IPS-20b (cell line): ENCODE results near the gene SUMF2.
"Not testable (repeated sequence)": the region's sequence is repeated elsewhere in the genome, so short reads cannot be mapped to it uniquely, and the experiment has no call there.

Experiments
- H3K27ac ChIP-seq: one replicate; pipeline ENCODE4 v1.5.1; 2013; ENCODE audit warnings: low read length
- H3K27me3 ChIP-seq: 2 replicates; pipeline ENCODE4 v1.6.1; 2013; ENCODE audit warnings: mild to moderate bottlenecking, low read length, inconsistent platforms; ENCODE audit not compliant: insufficient read depth
- H3K36me3 ChIP-seq: 2 replicates; pipeline ENCODE4 v1.6.1; 2013; ENCODE audit warnings: low read depth, mild to moderate bottlenecking, inconsistent platforms, low read length, moderate library complexity; ENCODE audit not compliant: insufficient read depth
- H3K4me1 ChIP-seq: 2 replicates; pipeline ENCODE4 v1.6.1; 2013; ENCODE audit warnings: mild to moderate bottlenecking, control low read depth, inconsistent platforms, low read length, moderate library complexity; ENCODE audit not compliant: insufficient read depth
- H3K4me3 ChIP-seq: 2 replicates; pipeline ENCODE4 v1.5.1; 2013; ENCODE audit warnings: mild to moderate bottlenecking, low read length, inconsistent platforms
- H3K9ac ChIP-seq: 2 replicates; pipeline ENCODE4 v1.6.1; 2013; ENCODE audit warnings: low read depth, mild to moderate bottlenecking, inconsistent platforms, low read length, moderate library complexity
- H3K9me3 ChIP-seq: 2 replicates; pipeline ENCODE4 v1.6.1; 2013; ENCODE audit warnings: mild to moderate bottlenecking, low read depth, low read length, inconsistent platforms; ENCODE audit not compliant: insufficient read depth

The SUMF2 gene

DNA sequence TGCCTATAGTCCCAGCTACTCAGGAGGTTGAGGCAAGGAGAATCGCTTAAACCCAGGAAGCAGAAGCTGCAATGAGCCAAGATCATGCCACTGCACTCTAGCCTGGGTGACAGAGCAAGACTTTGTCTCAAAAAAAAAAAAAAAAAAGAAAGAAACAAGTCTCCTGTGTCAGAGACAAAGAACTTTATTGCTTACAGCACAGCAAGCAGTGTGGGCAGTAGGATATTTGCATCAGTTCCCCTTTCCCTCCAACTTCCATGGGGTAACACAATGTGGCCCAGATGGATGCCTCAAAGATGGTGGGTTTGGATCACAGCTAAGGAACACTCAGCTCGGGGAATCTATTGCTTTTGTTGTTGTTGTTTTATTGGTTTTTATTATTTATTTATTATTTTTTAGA is 18.3 kb upstream of the SUMF2 start:
- H3K4me1 ChIP-seq, H3K4me3 ChIP-seq, H3K9ac ChIP-seq, H3K27me3 ChIP-seq, H3K27ac ChIP-seq, H3K9me3 ChIP-seq: not testable (repeated sequence)
- H3K36me3 ChIP-seq, result peaks cover 13% of the 10 kb centered on the region; the same call in 1 of the 2 replicates

DNA sequence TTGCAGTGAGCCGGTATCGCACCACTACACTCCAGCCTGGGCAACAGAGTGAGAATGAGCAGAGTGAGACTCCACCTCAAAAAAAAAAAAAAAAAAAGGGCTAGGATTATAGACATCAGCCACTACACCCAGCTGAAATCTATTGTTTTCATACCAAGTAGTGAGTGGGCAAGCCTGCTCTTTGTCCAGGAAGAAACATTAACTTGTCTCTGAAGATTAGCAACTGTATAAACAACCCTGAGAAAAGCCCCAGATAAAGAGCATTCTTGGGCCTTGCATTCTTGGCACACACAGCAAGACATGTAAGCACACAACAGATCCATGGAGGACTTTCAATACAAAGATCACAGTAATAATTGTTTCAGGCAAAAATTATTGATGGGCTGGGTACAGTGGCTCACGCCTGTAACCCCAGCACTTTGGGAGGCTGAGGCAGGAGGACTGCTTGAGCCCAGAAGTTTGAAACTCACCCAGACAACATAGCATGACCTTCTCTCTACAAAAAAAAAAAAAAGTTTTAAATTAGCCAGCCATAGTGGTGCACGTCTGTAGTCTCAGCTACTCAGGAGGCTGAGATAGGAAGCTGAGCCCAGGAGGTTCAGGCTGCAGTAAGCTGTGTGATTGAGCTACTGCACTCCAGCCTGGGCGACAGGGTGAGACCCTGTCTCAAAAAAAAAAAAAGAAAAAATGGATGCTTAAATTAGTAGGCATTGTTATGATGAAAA is 17.2 kb upstream of the SUMF2 start:
- Histone ChIP-seq H3K36me3 (peaks cover 11% of the 10 kb centered on the region; the same call in 1 of the 2 replicates), H3K27me3 (no peaks in the 10 kb centered on the region), H3K9me3 (no peaks in the 10 kb centered on the region), H3K27ac (no peak overlapping the region), H3K4me3 (no peak overlapping the region), H3K4me1 (no peaks in the 10 kb centered on the region), H3K9ac (no peak overlapping the region)

DNA sequence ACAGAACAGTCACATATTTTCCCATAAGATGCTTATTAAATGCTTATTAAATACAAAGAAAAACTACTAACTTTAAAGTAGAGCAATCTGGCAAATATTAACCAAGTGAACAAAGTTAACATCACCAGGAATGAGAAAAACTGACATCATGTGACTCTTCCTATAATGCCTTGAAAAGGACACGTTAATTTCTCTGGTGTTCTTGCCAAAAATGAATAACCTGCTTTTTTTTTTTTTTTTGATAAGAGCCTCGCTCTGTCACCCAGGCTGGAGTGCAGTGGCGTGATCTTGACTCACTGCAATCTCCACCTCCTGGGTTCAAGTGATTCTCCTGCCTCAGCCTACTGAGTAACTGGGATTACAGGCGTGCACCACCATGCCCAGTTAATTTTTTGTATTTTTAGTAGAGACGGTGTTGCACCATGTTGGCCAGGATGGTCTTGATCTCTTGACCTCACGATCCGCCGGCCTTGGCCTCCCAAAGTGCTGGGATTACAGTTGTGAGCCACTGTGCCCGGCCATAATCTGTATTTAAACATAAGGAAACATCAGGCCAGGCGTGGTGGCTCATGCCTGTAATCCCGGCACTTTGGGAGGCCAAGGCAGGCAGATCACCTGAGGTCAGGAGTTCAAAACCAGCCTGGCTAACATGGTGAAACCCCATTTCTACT is 16.5 kb upstream of the SUMF2 start:
- not testable (repeated sequence) for H3K27me3 ChIP-seq, H3K4me3 ChIP-seq, H3K27ac ChIP-seq, H3K9me3 ChIP-seq, H3K9ac ChIP-seq, H3K36me3 ChIP-seq, H3K4me1 ChIP-seq

DNA sequence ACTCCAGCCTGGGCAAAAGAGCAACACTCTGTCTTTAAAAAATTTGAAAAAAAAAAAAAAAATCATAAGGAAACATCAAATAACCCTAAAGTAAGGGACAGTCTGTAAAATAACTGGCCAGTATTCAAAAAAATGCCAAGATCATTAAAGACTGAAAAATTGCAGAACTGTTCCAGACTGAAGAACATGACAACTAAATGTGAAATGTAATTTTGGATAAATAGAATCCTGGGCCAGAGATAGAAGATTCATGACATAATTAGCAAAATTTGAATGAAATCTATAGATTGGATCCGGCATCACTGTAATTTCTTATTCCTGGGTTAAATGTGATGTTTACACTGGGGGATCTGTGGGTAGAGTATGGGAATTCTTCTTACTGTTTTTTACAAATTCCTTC is 15.8 kb upstream of the SUMF2 start:
- Histone ChIP-seq H3K4me3 (no peak overlapping the region), H3K27me3 (no peaks in the 10 kb centered on the region), H3K9me3 (no peaks in the 10 kb centered on the region), H3K27ac (no peak overlapping the region), H3K9ac (no peak overlapping the region), H3K36me3 (peaks cover 14% of the 10 kb centered on the region), H3K4me1 (peaks cover 5% of the 10 kb centered on the region; the same call in 1 of the 2 replicates)

DNA sequence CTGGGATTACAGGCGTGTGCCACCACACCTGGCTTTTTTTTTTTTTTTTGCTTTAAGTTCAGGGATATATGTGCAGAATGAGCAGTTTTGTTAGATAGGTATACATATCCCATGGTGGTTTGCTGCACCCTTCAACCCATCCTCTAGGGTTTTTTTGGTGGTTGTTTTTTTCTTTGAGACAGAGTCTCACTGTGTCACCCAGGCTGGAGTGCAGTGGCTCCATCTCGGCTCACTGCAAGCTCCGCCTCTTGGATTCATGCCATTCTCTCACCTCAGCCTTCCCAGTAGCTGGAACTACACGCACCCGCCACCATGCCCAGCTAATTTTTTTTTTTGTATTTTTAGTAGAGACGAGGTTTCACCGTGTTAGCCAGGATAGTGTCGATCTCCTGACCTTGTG is 15.3 kb upstream of the SUMF2 start:
- not testable (repeated sequence) for H3K4me3 ChIP-seq, H3K4me1 ChIP-seq, H3K9ac ChIP-seq, H3K9me3 ChIP-seq, H3K27me3 ChIP-seq, H3K27ac ChIP-seq
- H3K36me3 ChIP-seq, result peaks cover 19% of the 10 kb centered on the region

DNA sequence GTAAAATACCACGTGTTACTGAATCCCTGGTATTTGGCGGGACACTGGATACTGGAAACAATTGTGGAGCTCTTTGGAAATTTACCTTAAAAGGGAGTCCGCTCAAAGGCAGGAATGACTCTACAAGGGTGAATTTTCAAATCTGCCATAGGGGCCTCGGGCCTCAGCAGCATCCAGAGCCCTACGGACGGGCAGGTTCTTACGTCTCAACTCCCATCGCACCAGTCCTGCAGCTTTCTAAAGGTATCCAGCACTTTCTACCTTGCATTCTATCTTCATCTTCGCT is 13.1 kb upstream of the SUMF2 start:
- Histone ChIP-seq H3K27ac (peak overlapping the region; percentile 95), H3K9me3 (no peaks in the 10 kb centered on the region), H3K27me3 (no peaks in the 10 kb centered on the region), H3K9ac (peak overlapping the region; percentile 100), H3K4me3 (peak overlapping the region; percentile 92), H3K4me1 (peaks cover 8% of the 10 kb centered on the region; the same call in 1 of the 2 replicates), H3K36me3 (peaks cover 38% of the 10 kb centered on the region)

DNA sequence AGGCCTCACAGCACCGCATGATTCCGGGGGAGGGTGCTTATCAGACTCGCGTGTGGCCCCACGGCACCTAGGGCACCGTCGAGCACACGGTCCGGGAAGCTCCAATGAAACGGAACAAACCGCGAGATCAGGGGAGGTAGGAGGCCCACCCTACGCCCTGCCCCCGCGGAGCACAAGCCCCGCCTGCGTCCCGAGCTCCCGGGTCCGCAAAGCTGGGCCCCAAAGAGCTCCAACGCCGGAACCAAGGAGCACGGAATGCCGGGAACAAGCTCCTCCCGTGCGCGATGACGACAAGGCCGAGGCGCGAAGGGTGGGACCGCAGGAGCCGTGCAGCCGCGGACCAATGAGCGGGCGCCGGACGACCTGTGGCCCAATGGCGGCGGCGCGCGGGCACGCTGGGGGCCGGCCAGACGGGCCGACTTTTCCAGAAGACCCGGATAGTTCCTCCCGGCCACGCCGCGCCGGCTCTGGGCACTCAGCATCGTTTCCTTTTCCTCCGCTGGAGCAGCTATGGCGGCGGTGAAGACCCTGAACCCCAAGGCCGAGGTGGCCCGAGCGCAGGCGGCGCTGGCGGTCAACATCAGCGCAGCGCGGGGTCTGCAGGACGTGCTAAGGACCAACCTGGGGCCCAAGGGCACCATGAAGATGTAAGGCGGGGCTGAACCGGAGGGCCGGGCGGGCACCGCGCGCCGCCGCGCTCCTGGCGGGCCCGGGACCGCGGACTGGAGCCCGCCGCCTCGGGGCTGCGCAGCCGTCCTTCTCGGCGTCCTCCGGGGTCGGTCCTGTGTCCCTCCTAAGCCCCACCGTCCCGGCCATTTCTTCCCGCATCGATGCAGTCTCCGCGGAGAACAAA is 12.5 kb upstream of the SUMF2 start, which contains the start of the genes CCT6A and PSPH:
CCT6A (plus strand) TSS at position 427 of the 853 bp plus-strand sequence; CDS start at position 511, 84 bp downstream.
PSPH (minus strand) TSS at position 106 of the 853 bp plus-strand sequence. CDS start 30,232 bp downstream, outside the sequence.
- Histone ChIP-seq H3K4me1 (peaks cover 8% of the 10 kb centered on the region; the same call in 1 of the 2 replicates), H3K4me3 (peak within 1 kb of the TSS; percentile 92), H3K27me3 (no peaks in the 10 kb centered on the region), H3K9me3 (no peaks in the 10 kb centered on the region), H3K36me3 (peaks cover 44% of the 10 kb centered on the region), H3K9ac (peak within 1 kb of the TSS; percentile 100), H3K27ac (peak within 1 kb of the TSS; percentile 95)

DNA sequence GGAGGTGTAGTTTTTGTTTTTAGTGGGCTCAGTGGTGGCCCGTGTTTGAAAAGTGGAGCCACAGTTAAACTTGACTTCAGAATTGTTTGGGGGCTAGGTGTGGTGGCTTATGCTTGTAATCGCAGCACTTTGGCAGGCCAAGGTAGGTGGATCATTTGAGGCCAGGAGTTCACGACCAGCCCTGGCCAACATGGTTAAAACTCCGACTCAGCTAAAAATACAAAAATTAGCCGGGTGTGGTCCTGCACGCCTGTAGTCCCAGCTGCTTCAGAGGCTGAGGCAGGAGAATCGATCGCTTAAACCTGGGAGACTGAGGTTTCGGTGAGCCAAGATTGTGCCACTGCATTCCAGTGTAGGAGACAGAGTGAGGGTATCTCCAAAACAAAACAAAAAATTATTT is 10.7 kb upstream of the SUMF2 start:
- H3K4me1 ChIP-seq, result peaks cover 8% of the 10 kb centered on the region; the same call in 1 of the 2 replicates
- H3K27ac ChIP-seq, result no peak overlapping the region
- peak overlapping the region; percentile 96; the same call in 1 of the 2 replicates for H3K9ac ChIP-seq
- peaks cover 62% of the 10 kb centered on the region for H3K36me3 ChIP-seq
- H3K4me3 ChIP-seq, result peak overlapping the region; percentile 92
- H3K9me3 ChIP-seq, result no peaks in the 10 kb centered on the region
- H3K27me3 ChIP-seq, result no peaks in the 10 kb centered on the region

DNA sequence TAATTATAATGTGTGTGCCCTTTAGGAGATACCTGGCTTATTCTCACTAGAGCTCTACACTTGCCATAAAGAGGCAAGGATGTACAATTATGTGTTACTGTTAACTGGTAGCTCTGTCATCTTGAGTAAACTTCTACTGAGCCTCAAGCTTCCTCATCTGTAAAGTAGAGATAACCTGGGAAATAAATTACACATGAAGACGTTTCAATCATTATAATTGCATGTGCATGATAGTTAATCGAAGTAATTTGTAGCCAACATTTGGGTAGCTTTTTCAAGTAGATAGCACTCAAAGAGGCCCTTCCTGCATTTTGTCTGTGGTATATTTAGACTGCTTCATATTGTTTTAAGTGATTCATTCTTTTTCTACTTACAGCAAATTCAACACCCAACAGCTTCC is 10.1 kb upstream of the SUMF2 start:
- H3K36me3 ChIP-seq, result peaks cover 68% of the 10 kb centered on the region
- peak overlapping the region; percentile 96; the same call in 1 of the 2 replicates for H3K9ac ChIP-seq
- no peaks in the 10 kb centered on the region for H3K27me3 ChIP-seq
- peaks cover 8% of the 10 kb centered on the region; the same call in 1 of the 2 replicates for H3K4me1 ChIP-seq
- no peaks in the 10 kb centered on the region for H3K9me3 ChIP-seq
- H3K27ac ChIP-seq, result no peak overlapping the region
- peak overlapping the region; percentile 92; the same call in 1 of the 2 replicates for H3K4me3 ChIP-seq

DNA sequence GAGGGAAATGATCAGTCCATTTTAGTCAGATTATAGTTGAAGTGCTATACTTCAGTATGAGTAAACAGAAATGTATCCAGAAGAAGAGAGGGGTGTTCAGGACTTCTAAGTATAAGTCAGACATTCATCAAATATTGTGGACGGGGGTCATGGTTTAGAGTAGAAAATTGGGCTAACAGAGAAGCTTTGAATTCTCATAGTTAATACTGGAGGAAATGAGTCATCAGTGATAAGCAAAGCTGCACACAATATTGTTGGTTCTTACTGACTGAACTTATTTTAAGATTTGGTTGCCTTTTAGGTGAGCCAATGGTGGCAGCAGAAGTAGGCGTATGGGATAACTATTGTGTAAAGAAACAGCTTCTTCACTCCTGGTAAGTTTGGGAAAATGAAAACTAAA is 1.7 kb upstream of the SUMF2 start:
- Histone ChIP-seq H3K4me1 (no peaks in the 10 kb centered on the region), H3K27me3 (no peaks in the 10 kb centered on the region), H3K36me3 (peaks cover 66% of the 10 kb centered on the region), H3K4me3 (no peak overlapping the region), H3K9ac (no peak overlapping the region), H3K9me3 (no peaks in the 10 kb centered on the region), H3K27ac (no peak overlapping the region)

DNA sequence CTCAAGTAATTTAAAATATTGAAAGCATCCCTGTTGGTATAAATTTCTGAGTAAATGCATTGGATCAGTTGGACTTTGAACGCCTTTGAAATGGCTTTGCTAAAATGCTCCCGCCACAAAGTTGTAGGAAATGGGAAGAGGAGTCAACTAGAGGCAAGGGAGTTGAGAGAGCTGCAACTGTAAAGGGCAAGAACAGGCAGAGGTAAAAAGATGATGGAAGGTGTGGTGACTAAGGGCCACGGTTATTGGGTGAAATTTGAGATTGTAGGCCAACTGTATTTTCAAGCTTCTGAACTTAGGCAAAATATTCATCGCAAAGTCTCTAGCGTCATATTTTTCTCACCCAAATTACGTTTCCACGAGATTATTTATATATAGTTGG is 595 bp upstream of the SUMF2 start:
- H3K4me3 ChIP-seq, result peak overlapping the region; percentile 85; the same call in 1 of the 2 replicates

More for the DNA sequence above, 595 bp upstream of the SUMF2 start:
- Histone ChIP-seq H3K9ac (peak overlapping the region; percentile 29; the same call in 1 of the 2 replicates), H3K4me1 (no peaks in the 10 kb centered on the region), H3K27me3 (no peaks in the 10 kb centered on the region), H3K36me3 (peaks cover 60% of the 10 kb centered on the region), H3K9me3 (no peaks in the 10 kb centered on the region), H3K27ac (no peak overlapping the region)
